Muscle layer of duodenum (tissue), 2 donors: ENCODE data around the gene MYH6.
"Not testable (repeated sequence)": the region's sequence is repeated elsewhere in the genome, so short reads cannot be mapped to it uniquely, and the experiment has no call there.

Experiments
- H3K27ac ChIP-seq: one replicate; pipeline ENCODE4 v1.7.0; 2013; ENCODE audit warnings: mild to moderate bottlenecking, low read length
- H3K27me3 ChIP-seq: one replicate; pipeline ENCODE4 v1.7.0; 2013; ENCODE audit warnings: low read depth, mild to moderate bottlenecking, control low read depth, low read length
- H3K36me3 ChIP-seq, 2 donors: one replicate each; pipeline ENCODE4 v1.7.0; 2013; ENCODE audit warnings: low read length in 2 of 2, control low read depth in 1 of 2, mild to moderate bottlenecking in 1 of 2; ENCODE audit not compliant: insufficient read depth in 2 of 2, control insufficient read depth in 1 of 2
- H3K4me1 ChIP-seq, 2 donors: one replicate each; pipeline ENCODE4 v1.7.0; 2013; ENCODE audit warnings: low read length in 2 of 2, mild to moderate bottlenecking in 2 of 2, control low read depth in 1 of 2, moderate library complexity in 1 of 2; ENCODE audit not compliant: insufficient read depth in 2 of 2, control insufficient read depth in 1 of 2
- H3K4me3 ChIP-seq, 2 donors: one replicate each; pipeline ENCODE4 v1.7.0; 2013; ENCODE audit warnings: low read length in 2 of 2, low read depth in 1 of 2, mild to moderate bottlenecking in 1 of 2
- H3K9me3 ChIP-seq, 2 donors: one replicate each; pipeline ENCODE4 v1.7.0; 2013; ENCODE audit warnings: low read length in 2 of 2, control low read depth in 1 of 2, mild to moderate bottlenecking in 1 of 2; ENCODE audit not compliant: control insufficient read depth in 1 of 2
- donor health status: healthy.

Gene MYH6

DNA sequence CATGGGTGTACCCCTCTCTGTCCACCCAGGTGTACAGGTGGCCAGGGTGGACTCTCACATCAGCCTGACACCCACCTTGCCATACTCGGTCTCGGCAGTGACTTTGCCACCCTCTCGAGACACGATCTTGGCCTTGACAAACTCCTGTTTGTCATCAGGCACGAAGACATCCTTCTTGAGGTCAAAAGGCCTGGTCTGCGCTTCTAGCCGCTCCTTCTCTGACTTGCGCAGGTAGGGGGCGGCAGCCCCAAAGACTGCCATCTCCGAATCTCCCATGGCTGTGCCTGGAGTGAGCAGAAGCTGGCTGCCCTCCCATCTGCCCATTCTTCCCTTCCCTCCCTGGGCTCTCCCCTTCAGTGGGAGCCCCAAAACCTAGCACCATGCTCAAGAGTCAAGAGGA, 25.4 kb upstream of the MYH6 start:
- H3K4me3 ChIP-seq: no peak overlapping the region
- H3K4me1 ChIP-seq: peaks cover 0 to 22% of the 10 kb centered on the region in 2 donors
- H3K36me3 ChIP-seq: no peaks in the 10 kb centered on the region
- H3K27me3 ChIP-seq: no peaks in the 10 kb centered on the region
- H3K27ac ChIP-seq: no peak overlapping the region
- H3K9me3 ChIP-seq: no peaks in the 10 kb centered on the region

DNA sequence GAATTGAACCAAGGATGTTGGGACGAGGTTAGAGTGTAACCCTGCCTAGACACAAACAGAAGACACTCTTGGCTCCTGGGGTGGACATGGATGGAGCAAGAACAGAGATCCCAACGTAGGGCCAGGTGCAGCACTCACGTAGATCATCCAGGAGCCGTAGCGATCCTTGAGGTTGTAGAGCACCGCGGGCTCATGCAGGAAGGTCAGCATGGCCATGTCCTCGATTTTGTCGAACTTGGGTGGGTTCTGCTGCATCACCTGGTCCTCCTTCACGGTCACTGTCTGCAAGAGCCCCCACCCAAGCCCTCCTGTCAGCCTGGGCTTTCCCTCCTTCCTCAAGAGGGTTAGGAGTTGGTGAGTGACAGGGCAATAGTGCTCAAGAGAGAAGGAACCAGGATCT, 24.9 kb upstream of the MYH6 start:
- no peaks in the 10 kb centered on the region for H3K36me3 ChIP-seq

DNA sequence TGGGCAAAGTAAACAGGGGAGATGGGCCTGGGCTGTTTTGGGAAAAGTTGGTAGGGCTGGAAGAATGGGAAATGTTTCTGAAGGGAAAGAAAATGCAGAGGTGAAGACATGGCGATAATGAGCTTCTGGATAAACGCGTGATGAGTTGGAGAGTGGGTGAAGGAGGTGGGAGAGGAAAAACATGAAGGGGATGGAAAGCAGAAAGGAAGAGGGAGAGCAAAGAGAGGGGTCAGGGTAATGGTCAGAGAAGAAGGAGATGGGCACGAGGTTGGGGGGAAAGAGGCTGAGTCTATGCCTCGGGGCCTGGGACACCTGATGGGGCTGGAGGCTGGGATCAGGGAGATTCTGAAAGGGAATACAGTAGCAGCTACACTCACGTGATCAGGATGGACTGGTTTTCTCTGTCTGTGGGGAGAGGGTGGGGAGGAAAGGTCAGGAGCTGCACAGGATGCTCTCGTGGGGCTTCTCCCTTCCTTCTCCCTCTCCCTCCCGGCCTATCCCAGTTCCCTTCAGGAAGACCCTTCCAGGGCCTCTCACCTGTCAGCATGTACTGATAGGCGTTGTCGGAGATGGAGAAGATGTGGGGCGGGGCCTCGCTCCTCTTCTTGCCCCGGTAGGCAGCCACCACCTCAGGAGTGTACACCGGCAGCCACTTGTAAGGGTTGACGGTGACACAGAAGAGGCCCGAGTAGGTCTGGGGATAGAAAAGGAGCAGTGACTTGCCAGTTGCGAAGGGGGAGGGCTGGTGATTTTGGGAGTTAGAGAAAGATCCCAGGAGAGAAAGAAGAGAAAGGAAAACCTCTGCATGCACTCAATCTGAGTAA, 24.2 kb upstream of the MYH6 start:
- no peaks in the 10 kb centered on the region for H3K36me3 ChIP-seq
- no peak overlapping the region for H3K4me3 ChIP-seq
- H3K27me3 ChIP-seq: no peaks in the 10 kb centered on the region
- no peak overlapping the region for H3K27ac ChIP-seq
- H3K4me1 ChIP-seq: peaks cover 0 to 20% of the 10 kb centered on the region in 2 donors
- no peaks in the 10 kb centered on the region for H3K9me3 ChIP-seq

More for the DNA sequence above, 24.9 kb upstream of the MYH6 start:
- H3K9me3 ChIP-seq: no peaks in the 10 kb centered on the region
- no peaks in the 10 kb centered on the region for H3K27me3 ChIP-seq
- H3K4me1 ChIP-seq: peaks cover 0 to 22% of the 10 kb centered on the region in 2 donors
- H3K27ac ChIP-seq: no peak overlapping the region
- H3K4me3 ChIP-seq: no peak overlapping the region

DNA sequence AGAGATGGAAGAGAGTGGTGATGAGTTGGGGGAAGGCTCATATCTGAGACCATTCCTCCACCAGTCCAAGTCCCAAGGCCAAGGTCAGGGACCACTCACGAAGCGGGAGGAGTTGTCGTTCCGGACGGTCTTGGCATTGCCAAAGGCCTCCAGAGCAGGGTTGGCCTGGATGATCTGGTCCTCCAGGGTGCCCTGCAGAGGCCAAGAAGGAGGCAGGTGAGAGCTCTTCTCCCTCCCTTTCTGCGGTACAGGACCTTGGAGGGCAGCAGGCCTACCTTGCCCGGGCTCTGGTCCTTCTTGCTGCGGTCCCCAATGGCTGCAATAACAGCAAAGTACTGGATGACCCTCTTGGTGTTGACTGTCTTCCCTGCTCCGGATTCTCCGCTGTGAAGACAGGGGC, 23.4 kb upstream of the MYH6 start:
- no peaks in the 10 kb centered on the region for H3K9me3 ChIP-seq
- H3K27me3 ChIP-seq: no peaks in the 10 kb centered on the region
- no peaks in the 10 kb centered on the region for H3K36me3 ChIP-seq
- peaks cover 0 to 12% of the 10 kb centered on the region in 2 donors for H3K4me1 ChIP-seq
- H3K4me3 ChIP-seq: no peak overlapping the region
- no peak overlapping the region for H3K27ac ChIP-seq

- Histone ChIP-seq H3K27me3 (no peaks in the 10 kb centered on the region), H3K36me3 (no peaks in the 10 kb centered on the region), H3K4me3 (no peak overlapping the region), H3K9me3 (no peaks in the 10 kb centered on the region), H3K27ac (no peak overlapping the region), H3K4me1 (peaks cover 0 to 4% of the 10 kb centered on the region in 2 donors)
These were observed 22.6 kb upstream of the MYH6 start for GRCh38 chr14:23430723-23431085.

DNA sequence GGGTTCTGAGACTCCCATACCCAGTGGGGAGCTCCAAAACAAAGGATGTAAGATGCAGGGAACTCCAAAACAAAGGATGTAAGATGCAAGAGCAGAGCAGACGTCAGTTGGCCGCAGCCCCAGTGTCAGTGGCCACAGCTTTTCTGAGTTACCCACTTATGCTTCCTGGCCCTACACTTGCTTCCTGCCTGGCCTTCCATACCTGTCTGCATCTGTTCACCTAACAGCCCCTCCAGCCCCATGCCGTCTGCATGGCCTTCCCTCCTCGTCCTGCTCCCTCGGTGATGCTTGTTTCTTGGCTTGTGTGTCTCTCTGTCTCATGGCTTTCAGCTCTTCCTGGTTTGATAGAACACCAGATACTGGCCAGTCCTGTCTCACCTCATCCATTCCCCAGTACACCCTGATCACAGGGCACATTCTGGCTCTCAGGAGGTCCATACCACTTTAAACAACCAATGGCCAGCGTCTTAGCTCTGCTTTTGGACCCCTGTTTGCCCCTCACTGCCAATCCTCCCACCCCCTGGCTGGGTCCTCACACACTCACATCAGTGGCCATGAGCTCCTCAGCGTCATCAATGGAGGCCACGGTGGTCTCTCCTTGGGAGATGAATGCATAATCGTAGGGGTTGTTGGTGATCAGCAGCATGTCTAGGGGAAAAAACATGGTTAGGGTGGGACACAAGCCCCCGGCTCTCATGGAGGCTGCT, 22.1 kb upstream of the MYH6 start:
- no peaks in the 10 kb centered on the region for H3K36me3 ChIP-seq
- H3K4me1 ChIP-seq: no peaks in the 10 kb centered on the region
- H3K27me3 ChIP-seq: no peaks in the 10 kb centered on the region
- H3K27ac ChIP-seq: no peak overlapping the region
- H3K9me3 ChIP-seq: no peaks in the 10 kb centered on the region
- no peak overlapping the region for H3K4me3 ChIP-seq

DNA sequence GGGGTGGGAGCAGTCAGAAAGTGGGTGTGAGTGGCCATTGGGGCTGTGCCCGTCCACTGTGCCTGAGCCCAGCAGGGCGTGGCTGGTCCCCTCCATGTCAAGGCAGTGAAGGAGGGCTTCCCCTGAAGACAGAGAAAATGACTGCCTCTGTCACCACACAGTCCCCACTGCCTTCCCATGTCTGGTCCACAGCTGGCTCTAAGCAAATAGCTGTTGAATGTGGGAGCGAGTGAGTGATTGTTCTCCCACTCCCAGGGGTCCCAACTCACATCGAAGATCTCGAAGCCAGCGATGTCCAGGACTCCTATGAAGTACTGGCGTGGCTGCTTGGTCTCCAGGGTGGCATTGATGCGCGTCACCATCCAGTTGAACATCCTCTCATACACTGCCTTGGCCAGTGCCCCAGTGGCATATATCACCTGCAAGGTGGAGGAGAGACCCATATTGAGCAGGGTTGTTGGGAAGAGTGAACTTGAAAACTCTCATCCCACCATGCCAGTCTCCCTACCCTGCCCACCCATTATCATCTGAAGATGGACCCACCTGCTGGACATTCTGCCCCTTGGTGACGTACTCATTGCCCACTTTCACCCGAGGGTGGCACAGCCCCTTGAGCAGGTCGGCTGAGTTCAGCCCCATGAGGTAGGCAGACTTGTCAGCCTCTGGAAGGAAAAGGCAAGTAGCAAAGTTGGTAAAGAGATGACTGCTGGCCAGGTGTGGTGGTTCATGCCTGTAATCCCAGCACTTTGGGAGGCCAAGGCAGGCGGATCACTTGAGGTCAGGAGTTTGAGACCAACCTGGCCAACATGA, 20.8 kb upstream of the MYH6 start:
- H3K36me3 ChIP-seq: no peaks in the 10 kb centered on the region
- H3K4me3 ChIP-seq: no peak overlapping the region
- H3K4me1 ChIP-seq: no peaks in the 10 kb centered on the region
- no peak overlapping the region for H3K27ac ChIP-seq
- no peaks in the 10 kb centered on the region for H3K9me3 ChIP-seq
- no peaks in the 10 kb centered on the region for H3K27me3 ChIP-seq

- H3K36me3 ChIP-seq, H3K4me3 ChIP-seq, H3K4me1 ChIP-seq, H3K27me3 ChIP-seq, H3K27ac ChIP-seq, H3K9me3 ChIP-seq: not testable (repeated sequence)
These were observed 17.7 kb upstream of the MYH6 start for GRCh38 chr14:23425798-23426197.

DNA sequence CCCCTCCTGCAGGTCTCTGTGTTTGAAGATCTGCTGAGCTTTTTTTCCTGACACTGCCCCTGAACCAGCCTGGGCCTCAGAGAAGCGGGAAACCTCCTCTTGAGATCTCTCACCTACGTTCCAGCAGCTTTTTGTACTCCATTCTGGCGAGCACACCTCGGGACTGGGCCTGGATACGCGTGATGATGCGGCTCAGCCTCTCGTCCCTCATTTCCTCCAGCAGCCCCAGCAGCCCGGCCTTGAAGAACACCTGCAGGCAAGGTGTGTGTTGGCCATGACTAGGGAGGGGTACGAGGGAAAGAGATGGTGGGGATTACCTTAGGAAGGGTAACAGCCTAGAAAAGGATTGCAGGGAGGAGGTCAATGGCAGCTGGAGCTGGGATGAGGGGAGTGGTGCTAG, 17.1 kb upstream of the MYH6 start:
- Histone ChIP-seq H3K27ac (no peak overlapping the region), H3K4me1 (no peaks in the 10 kb centered on the region), H3K36me3 (no peaks in the 10 kb centered on the region), H3K9me3 (no peaks in the 10 kb centered on the region), H3K4me3 (no peak overlapping the region), H3K27me3 (no peaks in the 10 kb centered on the region)

GRCh38 chr14:23423657-23424056, 15.6 kb upstream of the MYH6 start:
- Histone ChIP-seq H3K27ac (no peak overlapping the region), H3K9me3 (no peaks in the 10 kb centered on the region), H3K4me3 (no peak overlapping the region), H3K36me3 (no peaks in the 10 kb centered on the region), H3K27me3 (no peaks in the 10 kb centered on the region), H3K4me1 (no peaks in the 10 kb centered on the region)

DNA sequence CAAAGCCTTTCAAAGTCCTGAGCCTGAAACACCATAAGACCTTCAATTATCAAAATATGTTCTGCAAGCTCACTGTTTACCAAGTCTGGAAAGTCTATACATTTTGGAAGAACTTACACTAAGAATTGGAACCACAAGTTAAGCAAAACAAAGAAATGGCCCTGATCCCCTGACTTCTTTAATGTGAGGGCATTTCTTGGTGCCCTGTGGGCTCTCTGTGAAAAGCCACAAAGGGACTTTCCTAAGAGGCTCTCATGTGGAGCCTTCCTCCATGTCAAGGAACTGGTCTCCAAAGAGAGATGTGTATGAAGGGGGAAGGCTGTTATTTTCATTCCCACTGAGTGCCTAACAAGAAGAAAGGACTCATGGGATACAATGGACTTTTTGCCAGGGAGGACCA, 13.5 kb upstream of the MYH6 start:
- H3K27ac ChIP-seq: no peak overlapping the region
- H3K4me1 ChIP-seq: no peaks in the 10 kb centered on the region
- H3K27me3 ChIP-seq: no peaks in the 10 kb centered on the region
- H3K9me3 ChIP-seq: no peaks in the 10 kb centered on the region
- no peaks in the 10 kb centered on the region for H3K36me3 ChIP-seq
- H3K4me3 ChIP-seq: no peak overlapping the region
